Pancreas (tissue), 10 donors: ENCODE measurements around the gene RND2. TPM values are rescaled to one million over a fixed set of nuclear protein-coding genes. Genes with fewer than 3 reads are reported as not detected.
"Not testable (repeated sequence)": the region's sequence is repeated elsewhere in the genome, so short reads cannot be mapped to it uniquely, and the experiment has no call there.

Source experiments
- ATAC-seq, 4 donors: fragments of 200-7000 bp; cut with Tn5 transposase; one replicate each; pipeline versions ENCODE4 v1.8.0 to v1.9.1; 2020; ENCODE audit warnings: mild to moderate bottlenecking in 4 of 4, moderate library complexity in 4 of 4
- DNase-seq, 6 donors: peaks; one replicate each; pipeline ENCODE4 v3.0.0-alpha.2; 2020
- FAIRE-seq: peaks from 2 replicates; lab custom pipeline; 2012; peaks lifted over from hg19 to GRCh38; lab: Jason Lieb, UNC
- H3K27ac ChIP-seq, 4 donors: fragments of 200-600 bp; sonication (generic); 1 replicate in 3 of 4; 2 replicates in 1 of 4; pipeline versions ENCODE4 v1.5.0 to v1.8.0; 2020
- H3K27me3 ChIP-seq, 4 donors: fragments of 200-600 bp; one replicate each; pipeline ENCODE4 v1.8.0; 2021
- H3K36me3 ChIP-seq, 3 donors: fragments of 200-600 bp; sonication (generic) in 1 of 3; one replicate each; pipeline versions ENCODE4 v1.5.0 to v1.8.0; 2020 to 2021
- H3K4me1 ChIP-seq, 3 donors: fragments of 200-600 bp; one replicate each; pipeline ENCODE4 v1.8.0; 2021
- H3K4me3 ChIP-seq, 4 donors: fragments of 200-600 bp; sonication (generic) in 2 of 4; one replicate each; pipeline versions ENCODE4 v1.5.0 to v1.8.0; 2020 to 2021
- H3K9me3 ChIP-seq, 4 donors: fragments of 200-600 bp; one replicate each; pipeline ENCODE4 v1.8.0; 2021
- WGBS, 2 donors: extraction: QIAGEN DNeasy Blood & Tissue Kit; methylation state at CpG; one replicate each; pipeline ENCODE4 v1.1.7; 2013; 5-methylcytosine and 5-hydroxymethylcytosine counted together
- intact Hi-C, 3 donors: fragments of 100-400 bp; cut with DNase I; formaldehyde crosslinking; loops; one replicate each; pipeline versions ENCODE4 v1.11.1 to v1.14.2; 2022
- polyA plus RNA-seq, 2 donors: library from polyadenylated mRNA; stranded (reverse); fragments of 200-250 nt; gene quantifications; one replicate each; pipeline ENCODE4 v1.2.3, GENCODE V29; 2013
- total RNA-seq, 6 donors: library from RNA; stranded (reverse); fragmentation: NEBNext Ultra II Directional in 4 of 6; extraction: Animal tissue kit (Norgen Biotek cat#: 25700) in 4 of 6; gene quantifications; one replicate each; pipeline versions ENCODE4 v1.2.1 to v1.2.4, GENCODE V29; 2021 to 2023
- TF ChIP-seq, protein P1 (sequence below), 4 donors: fragments of 200-600 bp; sonication (generic) in 3 of 4; IDR thresholded peaks; one replicate each; pipeline versions ENCODE4 v1.5.0 to v1.8.0; 2021; ENCODE audit warnings: antibody characterized with exemption in 4 of 4
- donor health status: healthy with polysubstance abuse.
- donor health status: DM: no; HTN: no; CAD: no; lungs with moderate emphysema.
- donor health status: DM: no; HTN: no; CAD: no.
- donor health status: control.
- donor health status: control.
- donor health status: Bipolar disorder and iron deficiency.
- donor health status: DM: yes; HTN: yes; CAD: no.
- donor health status: DM: no; HTN: no; CAD: no.
- donor health status: DM: no; HTN: no; CAD: no.
- donor health status: DM: yes; HTN: yes; CAD: no.

The RND2 gene
- total and polyA plus RNA-seq, 8 donors = 0.22 to 1.1 (median 0.57) TPM

GRCh38 chr17:43042025-43042628 lies 17.1 kb downstream of the RND2 start:
- Histone ChIP-seq H3K27me3 (no peaks in the 10 kb centered on the region), H3K36me3 (no peaks in the 10 kb centered on the region), H3K9me3 (no peaks in the 10 kb centered on the region), H3K4me1 (no peaks in the 10 kb centered on the region), H3K4me3 (no peak overlapping the region), H3K27ac (no peak overlapping the region)
- FAIRE-seq = no peak
- 78 to 83% methylated on average over 5 of the region's 5 CpGs for WGBS, 2 donors
- ATAC-seq = no peak
- intact Hi-C loops = no loop called here
- TF ChIP-seq, protein P1, sequence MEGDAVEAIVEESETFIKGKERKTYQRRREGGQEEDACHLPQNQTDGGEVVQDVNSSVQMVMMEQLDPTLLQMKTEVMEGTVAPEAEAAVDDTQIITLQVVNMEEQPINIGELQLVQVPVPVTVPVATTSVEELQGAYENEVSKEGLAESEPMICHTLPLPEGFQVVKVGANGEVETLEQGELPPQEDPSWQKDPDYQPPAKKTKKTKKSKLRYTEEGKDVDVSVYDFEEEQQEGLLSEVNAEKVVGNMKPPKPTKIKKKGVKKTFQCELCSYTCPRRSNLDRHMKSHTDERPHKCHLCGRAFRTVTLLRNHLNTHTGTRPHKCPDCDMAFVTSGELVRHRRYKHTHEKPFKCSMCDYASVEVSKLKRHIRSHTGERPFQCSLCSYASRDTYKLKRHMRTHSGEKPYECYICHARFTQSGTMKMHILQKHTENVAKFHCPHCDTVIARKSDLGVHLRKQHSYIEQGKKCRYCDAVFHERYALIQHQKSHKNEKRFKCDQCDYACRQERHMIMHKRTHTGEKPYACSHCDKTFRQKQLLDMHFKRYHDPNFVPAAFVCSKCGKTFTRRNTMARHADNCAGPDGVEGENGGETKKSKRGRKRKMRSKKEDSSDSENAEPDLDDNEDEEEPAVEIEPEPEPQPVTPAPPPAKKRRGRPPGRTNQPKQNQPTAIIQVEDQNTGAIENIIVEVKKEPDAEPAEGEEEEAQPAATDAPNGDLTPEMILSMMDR (IDR thresholded peaks at IDR 0.05) = no peak
- DNase-seq = no peak

DNA sequence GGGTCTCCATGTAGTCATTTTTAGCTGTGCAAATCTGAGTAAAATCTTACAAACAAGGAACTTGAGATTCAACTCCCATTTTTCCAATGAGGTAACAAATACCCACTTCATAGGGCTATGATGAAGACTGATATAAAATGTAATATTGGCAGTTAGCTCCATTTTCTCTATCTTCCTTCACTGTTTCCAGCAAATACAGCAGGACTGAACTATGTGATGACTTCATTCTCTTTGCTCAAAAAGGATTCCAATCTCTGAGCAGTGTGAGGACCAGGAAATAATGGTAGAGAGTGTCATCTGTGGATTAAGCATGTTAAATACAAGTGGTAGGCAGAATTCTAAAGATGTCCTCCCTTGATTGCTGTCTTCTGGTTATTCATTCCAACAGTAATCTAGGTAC lies 18.3 kb downstream of the RND2 start:
- H3K4me1 ChIP-seq = no peaks in the 10 kb centered on the region
- intact Hi-C loops = no loop called here
- DNase-seq (no peak), FAIRE-seq (no peak), ATAC-seq (no peak)
- H3K36me3 ChIP-seq = no peaks in the 10 kb centered on the region
- TF ChIP-seq, protein P1 (IDR thresholded peaks at IDR 0.05) = no peak
- no peaks in the 10 kb centered on the region for H3K9me3 ChIP-seq
- no peak overlapping the region for H3K4me3 ChIP-seq
- no peaks in the 10 kb centered on the region for H3K27me3 ChIP-seq
- H3K27ac ChIP-seq = no peak overlapping the region

DNA sequence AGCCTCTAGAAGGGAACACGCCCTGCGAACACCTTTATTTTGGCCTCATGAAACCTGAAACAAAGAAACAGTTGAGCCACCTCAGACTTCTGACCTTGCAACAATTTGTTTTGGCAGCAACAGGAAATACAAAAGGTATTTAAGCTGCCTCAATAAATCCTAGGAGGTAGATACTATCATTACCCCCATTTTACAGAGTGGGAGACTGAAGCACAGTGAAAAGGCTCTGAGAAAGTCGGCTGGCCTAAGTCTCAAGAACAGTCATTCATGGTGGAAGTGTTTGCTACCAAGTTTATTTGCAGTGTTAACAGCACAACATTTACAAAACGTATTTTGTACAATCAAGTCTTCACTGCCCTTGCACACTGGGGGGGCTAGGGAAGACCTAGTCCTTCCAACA lies 19.0 kb downstream of the RND2 start:
- FAIRE-seq (no peak), DNase-seq (no peak), ATAC-seq (no peak)
- TF ChIP-seq, protein P1 (IDR thresholded peaks at IDR 0.05) = no peak
- Histone ChIP-seq H3K27me3 (no peaks in the 10 kb centered on the region), H3K4me3 (no peak overlapping the region), H3K36me3 (no peaks in the 10 kb centered on the region), H3K4me1 (no peaks in the 10 kb centered on the region), H3K9me3 (no peaks in the 10 kb centered on the region), H3K27ac (no peak overlapping the region)
- intact Hi-C loops = no loop called here
- WGBS, 2 donors = 84 to 85% methylated on average over 4 of the region's 4 CpGs

DNA sequence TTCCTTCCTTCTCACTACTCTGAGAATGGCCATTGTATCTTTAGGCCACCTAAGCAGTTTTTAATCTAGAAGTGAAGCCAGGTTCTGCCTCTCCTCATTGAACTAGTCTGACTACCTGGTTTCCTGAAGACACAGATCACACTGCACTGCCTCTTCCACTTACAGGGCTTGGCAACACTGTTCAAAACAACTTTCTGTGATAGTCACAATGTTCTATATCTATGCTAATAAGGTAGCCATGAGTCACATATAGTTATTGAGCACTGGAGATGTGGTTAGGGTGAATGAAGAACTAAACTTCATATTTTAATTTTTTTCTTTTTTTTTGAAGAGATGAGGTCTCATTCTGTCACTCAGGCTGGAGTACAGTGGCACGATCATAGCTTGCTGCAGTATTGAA lies 26.9 kb downstream of the RND2 start:
- Histone ChIP-seq H3K36me3 (no peaks in the 10 kb centered on the region), H3K4me3 (no peak overlapping the region), H3K9me3 (no peaks in the 10 kb centered on the region), H3K27ac (no peak overlapping the region), H3K27me3 (no peaks in the 10 kb centered on the region), H3K4me1 (no peaks in the 10 kb centered on the region)
- DNase-seq (no peak), FAIRE-seq (no peak), ATAC-seq (no peak)
- WGBS, 2 donors = 91 to 93% methylated on average over 1 of the region's 1 CpG
- TF ChIP-seq, protein P1 (IDR thresholded peaks at IDR 0.05) = no peak
- intact Hi-C loops = no loop called here

DNA sequence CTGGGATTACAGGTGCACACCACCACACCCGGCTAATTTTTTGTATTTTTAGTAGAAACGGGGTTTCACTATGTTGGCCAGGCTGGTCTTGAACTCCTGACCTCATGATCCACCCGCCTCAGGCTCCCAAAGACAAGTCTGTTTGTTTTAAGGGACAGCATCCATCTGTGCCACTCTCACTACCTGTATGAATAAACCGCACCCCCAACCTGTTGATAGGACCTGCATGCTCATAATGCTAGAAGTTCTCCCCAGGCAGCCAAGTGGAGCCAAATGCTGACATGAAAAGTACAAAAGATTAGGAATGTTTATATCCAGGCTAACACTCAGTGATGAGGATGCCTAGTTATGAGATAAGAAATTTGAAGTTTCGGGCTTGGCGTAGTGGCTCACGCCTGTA lies 28.0 kb downstream of the RND2 start:
- H3K4me1 ChIP-seq, H3K27me3 ChIP-seq, H3K27ac ChIP-seq, DNase-seq, ATAC-seq, H3K9me3 ChIP-seq, intact Hi-C loops, FAIRE-seq, H3K4me3 ChIP-seq, H3K36me3 ChIP-seq: not testable (repeated sequence)
- WGBS, 2 donors = 95 to 99% methylated on average over 7 of the region's 7 CpGs
